NCI-H748 treated with DMSO at 0.1 percent for 48 hours (cell line): Measurements from ENCODE around the gene CAVIN2.
A peak's percentile ranks its signal among the peaks of the same experiment; 100 is the strongest.

Experiments
- DNase-seq: peaks from one replicate; lab custom pipeline; 2025; lab: John Stamatoyannopoulos, UW

Gene CAVIN2

GRCh38 chr2:191846515-191847476 is at the start of gene CAVIN2:
TSS of gene CAVIN2 (minus strand) at chr2:191847088. CDS start at chr2:191846925, 163 bp downstream.
- DNase-seq = no peak

GRCh38 chr2:191895743-191896142 is 48.9 kb upstream of the CAVIN2 start:
- DNase-seq = no peak

GRCh38 chr2:191895195-191895594 is 48.3 kb upstream of the CAVIN2 start:
- DNase-seq = no peak

- no peak for DNase-seq
Observed at GRCh38 chr2:191894681-191895147, 47.8 kb upstream of the CAVIN2 start.

GRCh38 chr2:191892391-191892790 is 45.5 kb upstream of the CAVIN2 start:
- no peak for DNase-seq

GRCh38 chr2:191891656-191892055 is 44.8 kb upstream of the CAVIN2 start:
- DNase-seq = no peak

- DNase-seq = no peak
Observed at GRCh38 chr2:191889931-191890330, 43.0 kb upstream of the CAVIN2 start.

GRCh38 chr2:191888400-191889166 is 41.7 kb upstream of the CAVIN2 start:
- no peak for DNase-seq

- no peak for DNase-seq
Observed at GRCh38 chr2:191885650-191886049, 38.8 kb upstream of the CAVIN2 start.

- no peak for DNase-seq
Observed at GRCh38 chr2:191885098-191885497, 38.2 kb upstream of the CAVIN2 start.

- no peak for DNase-seq
Observed at GRCh38 chr2:191881982-191882816, 35.3 kb upstream of the CAVIN2 start.

GRCh38 chr2:191878548-191879279 is 31.8 kb upstream of the CAVIN2 start:
- no peak for DNase-seq

- no peak for DNase-seq
Observed at GRCh38 chr2:191877875-191878274, 31.0 kb upstream of the CAVIN2 start.

GRCh38 chr2:191875859-191876258 is 29.0 kb upstream of the CAVIN2 start:
- DNase-seq = no peak

GRCh38 chr2:191870744-191871143 is 23.9 kb upstream of the CAVIN2 start:
- no peak for DNase-seq

GRCh38 chr2:191869781-191870180 is 22.9 kb upstream of the CAVIN2 start:
- DNase-seq = peak; percentile 34

GRCh38 chr2:191869178-191869577 is 22.3 kb upstream of the CAVIN2 start:
- peak; percentile 96 for DNase-seq

- DNase-seq = no peak
Observed at GRCh38 chr2:191867507-191867847, 20.6 kb upstream of the CAVIN2 start.

- no peak for DNase-seq
Observed at GRCh38 chr2:191866675-191867506, 20.0 kb upstream of the CAVIN2 start.

GRCh38 chr2:191866195-191866594 is 19.3 kb upstream of the CAVIN2 start:
- DNase-seq = no peak
